CD4-positive, alpha-beta T cell treated with Interferon gamma for 1 hour (primary cell): Measurements from ENCODE around the gene SARNP.

Experiments
- DNase-seq: peaks from one replicate; pipeline ENCODE4 v3.0.0-alpha.2; 2020

The SARNP gene

GRCh38 chr12:55721601-55722213 is 95.8 kb downstream of the SARNP start:
- no peak for DNase-seq

- peak; percentile 6 for DNase-seq
These were observed 96.6 kb downstream of the SARNP start for GRCh38 chr12:55720894-55721444.

GRCh38 chr12:55720071-55720564 is 97.4 kb downstream of the SARNP start, which contains the start of gene RDH5:
TSS of gene RDH5 (plus strand) at chr12:55720393. CDS start at chr12:55721185, 792 bp downstream.
- DNase-seq, result no peak

GRCh38 chr12:55719371-55719770 is 98.2 kb downstream of the SARNP start:
- no peak for DNase-seq

- DNase-seq, result no peak
These were observed 98.8 kb downstream of the SARNP start for GRCh38 chr12:55718624-55719275.

- DNase-seq, result no peak
These were observed 99.5 kb downstream of the SARNP start for GRCh38 chr12:55718015-55718414.

- DNase-seq, result no peak
These were observed 100.2 kb downstream of the SARNP start for GRCh38 chr12:55717011-55718007.

GRCh38 chr12:55716582-55716957 is 101.0 kb downstream of the SARNP start:
- no peak for DNase-seq

GRCh38 chr12:55715833-55716581 is 101.5 kb downstream of the SARNP start, which contains the start of gene BLOC1S1:
TSS of gene BLOC1S1 (plus strand) at chr12:55716046. CDS start at chr12:55716052, 6 bp downstream.
- peak; percentile 87 for DNase-seq

- no peak for DNase-seq
These were observed 102.3 kb downstream of the SARNP start for GRCh38 chr12:55715169-55715764.

GRCh38 chr12:55713721-55714120 is 103.8 kb downstream of the SARNP start:
- DNase-seq, result no peak

GRCh38 chr12:55712700-55713415 is 104.7 kb downstream of the SARNP start:
- no peak for DNase-seq

- no peak for DNase-seq
These were observed 105.6 kb downstream of the SARNP start for GRCh38 chr12:55711786-55712553.

- DNase-seq, result no peak
These were observed 108.8 kb downstream of the SARNP start for GRCh38 chr12:55708695-55709233.

GRCh38 chr12:55707841-55708694 is 109.5 kb downstream of the SARNP start, which contains the start of gene ITGA7:
TSS of gene ITGA7 (minus strand) at chr12:55707904. CDS start at chr12:55707682, 222 bp downstream.
- DNase-seq, result peak; percentile 42
